Activated CD8-positive, alpha-beta memory T cell treated with anti-CD3 and anti-CD28 coated beads, Interleukin-2, amount 50 U/mL, for 1 hour (primary cell): ENCODE measurements around the gene KCNN4.

Source experiments
- DNase-seq: peaks from one replicate; pipeline ENCODE4 v3.0.0-alpha.2; 2020; ENCODE audit errors: extremely low read depth

Gene KCNN4

GRCh38 chr19:43718627-43719377 is 62.0 kb downstream of the KCNN4 start:
- DNase-seq, result no peak
